ENCODE results near the gene MMEL1.

The MMEL1 gene

DNA sequence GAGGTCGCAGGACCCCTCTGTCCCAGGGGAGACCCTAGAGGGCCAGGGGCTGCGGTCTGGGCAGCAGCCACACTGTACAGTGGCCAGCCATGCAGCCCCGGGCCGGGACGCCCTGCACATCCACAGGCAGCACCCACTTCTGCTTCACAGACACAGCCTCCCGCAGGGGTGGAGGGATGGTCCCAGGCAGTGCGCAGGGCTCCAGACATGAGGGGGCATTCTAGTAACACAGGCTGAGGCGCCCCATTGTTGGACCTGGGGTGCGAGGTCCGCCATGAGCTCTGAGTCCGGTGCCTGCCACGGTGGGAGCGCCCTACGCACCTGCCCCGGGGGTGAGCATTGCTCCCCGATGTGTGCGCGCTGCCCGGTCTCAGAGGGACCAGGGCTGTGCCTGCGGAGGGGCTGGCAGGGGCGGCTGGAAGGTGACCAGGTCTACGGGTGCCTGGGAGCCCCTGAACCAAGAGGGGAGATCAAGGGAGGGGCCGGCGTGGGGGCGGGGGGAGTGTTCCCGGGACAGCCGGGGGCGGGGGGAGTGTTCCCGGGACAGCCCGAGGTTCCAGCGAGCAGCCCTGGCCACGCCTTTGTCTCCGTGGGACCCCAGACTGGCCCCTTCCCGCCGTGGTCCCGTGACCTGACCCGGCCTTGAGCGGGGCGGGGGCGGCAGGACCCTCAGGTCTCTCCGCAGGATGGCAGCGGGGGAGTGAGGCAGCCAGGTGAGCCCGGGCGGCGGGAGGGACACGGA is 4.5 kb downstream of the MMEL1 start:
- TF ChIP-seq, protein P1, sequence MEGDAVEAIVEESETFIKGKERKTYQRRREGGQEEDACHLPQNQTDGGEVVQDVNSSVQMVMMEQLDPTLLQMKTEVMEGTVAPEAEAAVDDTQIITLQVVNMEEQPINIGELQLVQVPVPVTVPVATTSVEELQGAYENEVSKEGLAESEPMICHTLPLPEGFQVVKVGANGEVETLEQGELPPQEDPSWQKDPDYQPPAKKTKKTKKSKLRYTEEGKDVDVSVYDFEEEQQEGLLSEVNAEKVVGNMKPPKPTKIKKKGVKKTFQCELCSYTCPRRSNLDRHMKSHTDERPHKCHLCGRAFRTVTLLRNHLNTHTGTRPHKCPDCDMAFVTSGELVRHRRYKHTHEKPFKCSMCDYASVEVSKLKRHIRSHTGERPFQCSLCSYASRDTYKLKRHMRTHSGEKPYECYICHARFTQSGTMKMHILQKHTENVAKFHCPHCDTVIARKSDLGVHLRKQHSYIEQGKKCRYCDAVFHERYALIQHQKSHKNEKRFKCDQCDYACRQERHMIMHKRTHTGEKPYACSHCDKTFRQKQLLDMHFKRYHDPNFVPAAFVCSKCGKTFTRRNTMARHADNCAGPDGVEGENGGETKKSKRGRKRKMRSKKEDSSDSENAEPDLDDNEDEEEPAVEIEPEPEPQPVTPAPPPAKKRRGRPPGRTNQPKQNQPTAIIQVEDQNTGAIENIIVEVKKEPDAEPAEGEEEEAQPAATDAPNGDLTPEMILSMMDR (IDR thresholded peaks at IDR 0.05): no peak

DNA sequence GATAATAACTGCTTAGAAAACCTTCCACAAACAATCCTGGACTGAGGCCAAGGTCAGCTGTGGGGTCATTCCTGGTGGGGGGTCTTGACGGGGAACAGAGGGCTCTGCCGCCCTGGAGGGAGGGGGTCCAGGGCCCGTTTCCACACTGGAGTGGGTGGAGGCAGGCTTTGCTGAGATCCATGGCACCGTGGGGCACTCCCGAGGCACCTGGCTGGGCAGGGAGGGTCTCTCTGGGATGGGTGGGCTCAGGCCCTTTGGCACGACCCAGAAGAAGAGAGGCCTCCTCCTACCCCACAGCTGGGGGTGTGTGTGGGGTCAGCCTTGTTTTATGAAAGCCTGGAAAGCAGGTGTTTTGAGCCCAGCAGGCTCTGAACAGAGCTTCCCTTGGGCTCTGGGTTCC is 5.1 kb downstream of the MMEL1 start:
- TF ChIP-seq, protein P1 (IDR thresholded peaks at IDR 0.05): no peak

DNA sequence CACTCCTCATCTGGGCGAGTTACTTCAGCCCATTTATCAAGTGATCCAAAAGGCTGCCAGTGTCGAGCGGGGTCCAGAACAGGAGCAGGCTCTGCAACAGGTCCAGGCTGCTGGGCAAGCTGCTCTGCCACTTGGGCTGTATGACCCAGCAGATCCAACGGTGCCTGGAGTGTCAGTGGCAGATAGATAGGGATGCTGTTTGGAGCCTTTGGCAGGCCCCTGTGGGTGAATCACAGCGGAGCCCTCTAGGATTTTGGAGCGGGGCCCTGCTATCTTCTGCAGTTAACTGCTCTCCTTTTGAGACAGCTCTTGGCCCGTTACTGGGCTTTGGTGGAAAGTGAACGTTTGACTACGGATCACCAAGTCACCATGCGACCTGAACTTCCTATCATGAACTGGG is 7.5 kb downstream of the MMEL1 start:
- TF ChIP-seq, protein P1 (IDR thresholded peaks at IDR 0.05): no peak

DNA sequence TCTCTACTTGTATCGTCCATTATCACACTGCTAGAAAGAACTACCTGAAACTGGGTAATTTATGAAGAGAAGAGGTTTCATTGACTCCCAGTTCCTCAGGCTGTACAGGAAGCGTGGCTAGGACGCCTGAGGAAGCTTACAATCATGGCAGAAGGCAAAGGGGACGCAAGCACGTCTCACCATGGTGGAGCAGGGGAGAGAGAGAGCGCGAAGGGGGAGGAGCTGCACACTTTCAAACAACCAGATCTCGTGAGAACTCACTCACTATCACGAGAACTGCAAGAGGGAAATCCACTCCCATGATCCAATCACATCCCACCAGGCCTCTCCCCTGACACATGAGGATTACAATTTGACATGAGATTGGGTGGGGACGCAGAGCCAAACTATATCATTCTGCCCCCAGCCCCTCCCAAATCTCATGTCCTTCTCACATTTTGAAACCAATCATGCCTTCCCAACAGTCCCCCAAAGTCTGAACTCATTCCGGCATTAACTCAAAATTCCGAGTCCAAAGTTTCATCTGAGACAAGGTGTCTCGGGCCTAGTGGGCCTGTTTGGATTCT is 8.0 kb downstream of the MMEL1 start:
- TF ChIP-seq, protein P1 (IDR thresholded peaks at IDR 0.05): no peak

DNA sequence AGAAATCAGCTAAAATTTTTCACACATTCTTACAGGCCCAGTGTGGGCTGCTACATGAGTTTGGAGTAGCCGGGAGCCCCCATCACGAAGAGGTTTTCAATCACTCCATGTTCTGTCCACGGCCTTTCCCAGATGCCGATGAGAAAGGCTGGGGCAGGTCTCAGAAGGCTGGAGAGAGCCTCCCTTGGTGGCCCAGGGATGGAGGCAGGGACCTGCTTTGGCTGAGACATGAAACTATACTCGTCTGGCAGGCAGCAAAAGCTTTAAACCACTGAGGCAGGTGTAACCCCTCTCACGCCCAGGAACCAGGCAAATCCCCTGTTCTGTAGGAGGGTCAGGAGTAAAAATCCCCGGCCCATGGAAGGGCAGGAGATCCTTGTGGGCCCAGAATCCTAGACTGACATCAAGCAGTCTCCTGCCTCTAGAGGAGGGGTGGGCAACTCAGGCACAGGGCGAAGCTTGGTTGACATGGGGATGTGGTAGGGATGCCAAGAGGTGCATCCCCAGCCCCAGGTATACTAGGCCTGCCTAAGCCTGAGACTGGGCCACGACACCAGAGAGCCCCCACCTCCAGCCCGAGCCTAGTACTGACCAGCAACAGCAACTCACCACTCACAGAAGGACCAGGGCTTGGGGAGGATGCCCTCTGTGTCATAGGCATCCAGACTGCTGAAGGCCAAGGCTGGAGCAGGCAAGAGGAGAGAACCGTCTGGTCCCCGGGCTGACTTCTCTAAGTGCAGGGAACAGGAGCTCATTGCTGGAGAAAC is 9.1 kb downstream of the MMEL1 start:
- TF ChIP-seq, protein P1 (IDR thresholded peaks at IDR 0.05): no peak

DNA sequence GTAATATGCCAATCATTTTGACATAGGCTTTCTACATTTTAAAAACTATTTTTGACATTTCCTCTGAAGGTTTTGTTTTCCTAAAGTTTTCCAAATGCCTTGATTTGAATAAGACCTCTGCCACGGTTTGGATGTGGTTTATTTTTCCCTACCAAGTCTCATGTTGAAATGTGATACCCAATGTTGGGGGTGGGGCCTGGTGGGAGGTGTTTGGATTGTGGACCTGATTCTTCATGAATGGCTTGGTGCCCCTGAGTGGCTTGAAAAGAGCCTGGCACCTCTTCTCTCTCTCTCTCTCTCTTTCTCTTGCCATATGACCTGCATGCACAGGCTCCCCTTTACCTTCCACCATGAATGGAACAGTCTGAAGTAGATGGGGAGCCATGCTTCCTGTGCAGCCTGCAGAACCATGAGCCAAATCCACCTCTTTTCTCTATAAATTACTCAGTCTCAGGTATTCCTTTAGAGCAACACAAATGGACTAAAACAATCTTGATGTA is 14.8 kb downstream of the MMEL1 start:
- TF ChIP-seq, protein P1 (IDR thresholded peaks at IDR 0.05): no peak

DNA sequence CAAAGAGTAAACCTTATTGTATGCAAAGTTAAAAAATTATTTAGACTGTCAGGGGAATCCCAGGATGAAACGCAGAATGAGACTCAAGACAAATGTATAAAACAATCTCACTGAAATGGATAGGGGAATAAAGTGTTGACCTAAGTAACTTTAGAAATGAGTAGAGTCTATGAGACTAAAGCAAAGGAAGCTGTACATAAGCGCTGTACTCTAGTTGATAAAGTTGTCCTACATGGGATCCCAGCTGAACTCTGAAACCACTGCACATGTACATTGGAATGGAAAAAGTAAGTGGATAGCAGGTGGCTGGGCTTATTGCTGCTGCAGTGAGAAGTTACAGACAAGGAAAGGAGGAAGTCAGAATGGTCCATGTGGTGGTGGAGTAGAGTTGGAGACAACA is 18.7 kb downstream of the MMEL1 start:
- TF ChIP-seq, protein P1 (IDR thresholded peaks at IDR 0.05): no peak
